Activated CD4-positive, alpha-beta T cell treated with anti-CD3 and anti-CD28 coated beads, Interleukin-2, amount 50 U/mL, for 16 hours (primary cell): Measurements from ENCODE around the gene OR14I1.
"Not testable (repeated sequence)": the region's sequence is repeated elsewhere in the genome, so short reads cannot be mapped to it uniquely, and the experiment has no call there.

Source experiments
- DNase-seq: peaks from one replicate; pipeline ENCODE4 v3.0.0-alpha.2; 2020

Gene OR14I1

DNA sequence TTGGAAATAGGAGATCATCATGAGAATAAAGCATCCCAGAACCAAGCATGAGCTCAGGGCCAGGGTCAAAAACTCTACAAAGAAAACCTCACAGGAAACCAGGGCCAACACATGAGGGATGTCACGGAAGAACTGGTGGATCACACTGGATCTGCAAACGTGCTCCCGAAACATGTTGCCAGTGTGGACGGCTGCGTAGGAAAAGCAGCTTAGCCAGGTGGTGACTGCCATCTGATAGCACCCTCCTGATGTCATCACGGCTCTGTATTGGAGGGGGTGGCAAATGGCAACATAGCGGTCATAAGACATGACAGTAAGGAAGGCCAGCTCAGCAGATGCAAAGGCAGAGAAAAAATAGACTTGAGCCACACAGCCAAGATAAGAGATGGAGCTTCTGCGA lies 20.9 kb downstream of the OR14I1 start:
- DNase-seq = no peak

DNA sequence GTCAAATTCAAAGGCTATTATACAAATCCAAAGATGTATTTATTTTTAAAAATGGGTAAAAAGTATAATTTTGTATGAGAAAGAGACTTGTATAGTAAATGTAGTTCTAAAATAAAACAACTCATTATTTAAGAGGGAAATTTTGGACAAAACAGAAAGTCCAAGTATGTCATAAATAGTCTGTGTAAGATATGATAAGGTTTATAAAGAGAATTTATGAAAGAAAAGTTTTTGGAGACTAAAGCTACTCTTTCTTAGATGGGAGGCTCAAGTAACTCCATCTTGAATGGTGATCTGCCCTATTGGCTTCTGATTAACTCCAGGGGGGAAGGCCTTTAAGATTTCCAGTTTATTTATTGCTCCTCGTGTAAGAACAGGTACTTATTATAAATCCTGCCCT lies 32.6 kb downstream of the OR14I1 start:
- no peak for DNase-seq

- not testable (repeated sequence) for DNase-seq
These were observed 38.9 kb downstream of the OR14I1 start for GRCh38 chr1:248663453-248664328.

- DNase-seq = not testable (repeated sequence)
These were observed 45.8 kb downstream of the OR14I1 start for GRCh38 chr1:248656797-248657196.

DNA sequence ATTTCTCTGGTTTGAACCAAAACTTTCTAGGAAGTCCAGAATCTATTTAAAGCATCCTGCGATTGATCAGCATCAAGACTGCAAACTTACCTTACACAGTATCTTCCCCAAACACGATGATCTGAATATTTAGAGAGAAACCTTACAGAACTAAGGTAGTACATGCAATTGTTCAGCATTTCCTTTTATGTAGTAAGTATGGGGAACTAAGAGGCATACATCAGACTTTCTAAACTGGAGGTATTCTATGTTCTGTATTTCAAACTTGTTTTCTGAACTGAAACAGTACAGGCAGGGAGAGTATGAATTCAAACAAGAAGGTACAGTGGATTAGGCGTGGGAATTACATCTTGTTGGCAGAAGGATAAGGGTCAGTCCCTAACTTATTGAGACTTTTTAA lies 47.2 kb downstream of the OR14I1 start, which contains the start of gene OR2T27:
TSS of gene OR2T27 (minus strand) at position 175 of the 400 bp plus-strand sequence. CDS start 4,644 bp downstream, outside the sequence.
- not testable (repeated sequence) for DNase-seq
